HG03432 (cell line): Measurements from ENCODE around the gene PIM3.

Source experiments
- ATAC-seq: cut with Tn5 transposase; IDR thresholded peaks from one replicate; pipeline ENCODE4 v1.9.1; 2021; ENCODE audit warnings: mild to moderate bottlenecking, moderate library complexity; ENCODE audit not compliant: unreplicated experiment

Gene PIM3

GRCh38 chr22:49960159-49961004 is at the start of gene PIM3:
TSS of gene PIM3 (plus strand) at chr22:49960772. CDS start at chr22:49960948, 176 bp downstream.
- ATAC-seq = peak; percentile 54

GRCh38 chr22:49911881-49912625 is 48.5 kb upstream of the PIM3 start:
- ATAC-seq = no peak

- no peak for ATAC-seq
Measured at GRCh38 chr22:49913026-49913425, 47.5 kb upstream of the PIM3 start.

- no peak for ATAC-seq
Measured at GRCh38 chr22:49913446-49913845, 47.1 kb upstream of the PIM3 start.

- no peak for ATAC-seq
Measured at GRCh38 chr22:49914256-49914655, 46.3 kb upstream of the PIM3 start.

- ATAC-seq = no peak
Measured at GRCh38 chr22:49915610-49916009, 45.0 kb upstream of the PIM3 start.

- no peak for ATAC-seq
Measured at GRCh38 chr22:49916831-49917230, 43.7 kb upstream of the PIM3 start.

DNA sequence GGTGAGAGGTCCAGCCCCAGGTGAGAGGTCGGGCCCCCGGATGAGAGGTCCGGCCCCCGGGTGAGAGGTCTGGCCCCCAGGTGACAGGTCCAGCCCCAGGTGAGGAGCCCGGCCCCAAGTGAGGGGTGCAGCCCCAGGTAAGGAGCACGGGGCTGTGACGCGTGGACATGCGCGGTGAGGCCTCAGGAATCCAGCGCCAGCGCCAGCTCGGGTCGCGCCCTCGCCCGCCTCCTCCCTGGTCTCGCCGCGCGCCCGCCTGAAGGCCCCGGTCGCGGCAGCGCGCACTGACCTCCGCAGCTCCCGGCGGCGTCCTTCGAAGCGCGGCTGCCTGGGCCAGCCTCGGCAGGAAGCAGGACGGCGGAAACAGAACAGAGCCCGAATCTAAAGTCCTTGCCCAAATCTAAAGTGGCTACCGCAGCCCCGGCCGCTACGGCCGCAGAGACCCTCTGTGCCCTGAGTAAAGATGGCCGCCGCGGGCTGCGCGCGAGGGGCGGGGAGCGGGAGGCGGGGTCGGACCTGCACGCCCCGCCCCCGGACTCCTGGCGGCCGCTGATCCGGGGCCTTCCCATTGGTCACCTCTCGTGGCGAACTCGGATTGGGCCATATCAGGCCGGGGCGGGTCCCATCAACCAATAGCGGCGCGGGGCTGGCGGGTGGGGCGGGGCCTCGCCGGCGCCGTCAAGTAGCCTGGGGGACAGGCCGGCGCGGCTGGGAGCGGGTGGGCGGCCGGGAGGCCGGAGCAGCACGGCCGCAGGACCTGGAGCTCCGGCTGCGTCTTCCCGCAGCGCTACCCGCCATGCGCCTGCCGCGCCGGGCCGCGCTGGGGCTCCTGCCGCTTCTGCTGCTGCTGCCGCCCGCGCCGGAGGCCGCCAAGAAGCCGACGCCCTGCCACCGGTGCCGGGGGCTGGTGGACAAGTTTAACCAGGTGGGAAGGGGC is 42.3 kb upstream of the PIM3 start, which contains the start of the genes ALG12 and CRELD2:
TSS of gene ALG12 (minus strand) at position 465 of the 937 bp plus-strand sequence. CDS start 4,673 bp downstream, outside the sequence.
TSS of gene CRELD2 (plus strand) at position 661 of the 937 bp plus-strand sequence. CDS start at position 797, 136 bp downstream.
- ATAC-seq = peak; percentile 87

DNA sequence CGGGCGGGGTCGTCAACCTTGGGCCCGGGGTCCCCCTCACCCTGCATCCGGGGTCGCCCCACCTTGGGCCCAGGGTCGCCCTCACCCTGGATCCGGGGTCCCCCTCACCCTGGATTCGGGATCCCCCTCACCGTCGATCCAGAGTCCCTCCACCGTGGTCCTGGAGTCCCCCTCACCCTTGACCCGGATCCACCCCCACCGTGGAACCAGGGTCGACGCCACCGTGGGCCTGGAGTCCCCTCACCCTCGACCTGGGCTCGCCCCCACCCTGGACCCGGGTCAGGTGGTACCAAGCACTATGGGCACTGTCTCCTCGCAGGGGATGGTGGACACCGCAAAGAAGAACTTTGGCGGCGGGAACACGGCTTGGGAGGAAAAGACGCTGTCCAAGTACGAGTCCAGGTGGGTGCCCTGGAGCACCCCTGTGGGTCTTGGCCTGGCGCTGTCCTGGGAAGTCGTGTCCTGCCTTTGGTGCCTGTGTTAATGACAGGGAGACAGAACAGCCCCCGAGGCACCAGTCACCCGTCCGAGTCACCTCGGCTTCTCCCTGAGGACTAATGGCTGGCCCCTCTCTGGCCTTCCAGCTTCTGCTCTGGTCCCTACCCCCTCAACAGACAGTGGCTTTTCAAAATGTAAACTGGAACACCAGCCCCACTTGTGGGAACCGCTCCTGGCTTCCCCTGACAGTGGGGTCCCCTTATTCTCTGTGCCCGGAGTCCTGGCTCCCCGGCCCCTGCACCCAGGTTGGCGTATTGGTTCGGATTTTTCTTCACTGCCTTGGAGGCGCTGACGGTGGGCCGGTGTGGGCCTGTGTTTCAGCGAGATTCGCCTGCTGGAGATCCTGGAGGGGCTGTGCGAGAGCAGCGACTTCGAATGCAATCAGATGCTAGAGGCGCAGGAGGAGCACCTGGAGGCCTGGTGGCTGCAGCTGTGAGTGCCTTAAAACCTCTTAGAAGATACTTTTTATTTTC is 41.4 kb upstream of the PIM3 start:
- ATAC-seq = peak; percentile 7

DNA sequence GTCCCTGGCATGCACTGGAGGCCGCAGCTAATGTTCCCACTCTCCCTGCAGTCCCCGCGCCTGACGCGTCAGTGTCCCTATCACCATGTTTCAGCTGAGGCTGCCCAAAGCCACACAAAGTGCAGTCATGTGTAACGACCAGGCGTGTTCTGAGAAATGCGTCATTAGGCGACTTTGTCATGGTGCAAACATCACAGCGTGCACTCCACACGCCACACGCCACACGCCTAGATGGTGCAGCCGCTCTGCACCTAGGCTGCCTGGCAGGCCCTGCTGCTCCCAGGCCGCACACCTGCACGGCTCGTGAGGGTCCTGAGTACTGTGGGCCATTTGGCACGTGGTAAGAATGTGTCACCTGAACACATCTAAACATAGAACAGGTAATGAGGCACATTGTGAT is 39.7 kb upstream of the PIM3 start:
- no peak for ATAC-seq

DNA sequence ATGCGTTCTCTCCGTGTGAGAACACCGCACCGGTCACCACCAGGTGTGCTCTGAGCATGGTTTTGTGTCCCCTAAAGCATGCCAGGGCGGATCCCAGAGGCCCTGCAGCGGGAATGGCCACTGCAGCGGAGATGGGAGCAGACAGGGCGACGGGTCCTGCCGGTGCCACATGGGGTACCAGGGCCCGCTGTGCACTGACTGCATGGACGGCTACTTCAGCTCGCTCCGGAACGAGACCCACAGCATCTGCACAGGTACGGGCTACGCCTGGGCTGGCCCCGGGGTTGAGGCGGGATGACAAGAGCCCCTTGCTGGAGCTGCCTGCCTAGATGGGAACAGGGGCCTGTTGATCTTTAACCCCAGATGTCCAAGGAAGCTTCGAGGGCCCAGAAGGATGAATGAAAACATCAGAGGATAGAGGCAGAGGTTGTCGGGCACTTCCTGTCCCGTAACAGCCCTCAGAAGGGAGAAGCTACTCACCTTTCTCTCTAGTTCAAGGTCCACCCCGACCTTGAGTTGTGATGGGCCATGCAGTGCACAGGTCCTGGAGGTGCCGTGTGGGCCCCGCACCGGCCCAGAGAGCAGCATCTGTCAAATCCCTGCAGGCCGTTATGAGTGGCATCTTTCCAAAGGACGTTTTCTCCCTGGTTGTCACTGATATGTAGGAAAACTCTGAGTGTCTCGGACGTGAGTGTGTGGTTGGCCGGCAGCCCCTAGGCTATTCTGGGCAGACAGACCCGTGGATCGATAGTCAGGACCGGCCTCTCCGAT is 38.9 kb upstream of the PIM3 start:
- no peak for ATAC-seq

- ATAC-seq = no peak
Measured at GRCh38 chr22:49922484-49922883, 38.1 kb upstream of the PIM3 start.

- no peak for ATAC-seq
Measured at GRCh38 chr22:49922926-49923325, 37.6 kb upstream of the PIM3 start.

DNA sequence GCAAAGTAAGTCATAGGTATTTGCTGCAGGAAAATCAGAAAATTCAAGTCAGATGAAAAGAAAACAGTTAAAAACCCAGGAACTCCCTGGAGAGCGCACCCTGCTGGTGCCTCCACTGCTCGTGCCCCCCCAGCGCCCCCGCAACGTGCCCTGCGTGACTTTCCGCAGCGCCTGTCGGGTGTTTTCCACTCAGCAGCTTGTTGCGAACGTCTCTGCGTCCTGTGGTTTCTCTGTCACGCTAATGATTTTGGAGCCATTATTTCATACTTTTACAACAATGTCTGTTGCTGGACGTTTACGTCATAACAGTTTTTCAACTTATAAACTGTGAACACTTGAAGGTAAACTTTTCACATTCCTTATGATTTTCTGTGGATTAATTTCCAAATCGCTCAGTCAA is 37.1 kb upstream of the PIM3 start:
- ATAC-seq = no peak

DNA sequence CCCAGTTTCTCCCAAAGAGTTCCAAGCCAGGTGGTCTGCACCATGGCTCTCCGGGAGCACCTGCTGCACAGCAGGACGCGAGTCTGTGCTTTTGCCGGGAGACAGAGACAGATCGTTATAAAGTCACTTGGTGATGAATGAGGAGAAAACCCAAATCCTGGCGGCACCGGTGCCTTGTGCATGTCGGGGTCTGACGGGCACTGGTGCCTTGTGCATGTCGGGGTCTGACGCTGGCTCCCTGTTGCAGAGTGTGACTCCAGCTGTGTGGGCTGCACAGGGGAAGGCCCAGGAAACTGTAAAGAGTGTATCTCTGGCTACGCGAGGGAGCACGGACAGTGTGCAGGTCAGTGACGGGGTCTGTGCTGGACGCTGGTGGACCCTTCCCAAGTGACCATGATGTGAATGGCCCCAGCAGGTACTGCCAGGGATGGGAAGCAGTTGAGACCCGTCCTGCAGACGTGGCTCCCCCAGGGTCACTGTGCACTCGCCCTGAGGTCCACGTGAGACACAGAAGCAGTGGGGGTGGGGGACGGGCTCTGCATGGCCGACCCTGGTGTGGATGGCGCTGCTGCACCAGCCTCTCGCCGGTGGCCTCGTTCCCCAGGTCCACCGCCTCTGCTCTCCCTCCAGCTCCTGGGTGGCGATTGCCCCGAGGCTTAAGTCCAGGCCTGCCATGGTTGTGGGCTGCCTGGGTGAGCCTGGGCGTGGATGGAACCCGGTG is 36.3 kb upstream of the PIM3 start:
- ATAC-seq = no peak

GRCh38 chr22:49925525-49926128 is 34.9 kb upstream of the PIM3 start:
- peak; percentile 42 for ATAC-seq

DNA sequence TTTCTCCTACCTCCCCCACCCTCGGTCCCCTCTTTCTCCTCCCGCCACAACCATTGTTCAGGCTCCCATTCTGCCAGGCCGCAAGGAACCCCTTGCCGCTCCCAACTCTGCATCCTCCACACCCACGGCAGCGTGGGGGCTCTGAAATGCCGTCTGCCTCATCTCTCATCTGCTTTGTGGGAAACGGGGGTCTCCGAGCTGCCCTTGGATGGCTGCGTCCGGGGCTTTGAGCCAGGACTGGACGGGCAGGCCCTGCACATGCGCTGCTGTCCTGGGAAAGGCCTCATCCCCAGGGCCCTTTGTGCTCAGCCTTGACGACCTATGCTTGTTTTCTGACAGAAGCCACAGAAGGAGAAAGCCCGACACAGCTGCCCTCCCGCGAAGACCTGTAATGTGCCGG is 33.7 kb upstream of the PIM3 start:
- no peak for ATAC-seq
